GM18511 (cell line): ENCODE data around the gene MCUR1.
A peak's percentile ranks its signal among the peaks of the same experiment; 100 is the strongest.
"Not testable (repeated sequence)": the region's sequence is repeated elsewhere in the genome, so short reads cannot be mapped to it uniquely, and the experiment has no call there.

Experiments
- ATAC-seq: cut with Tn5 transposase; IDR thresholded peaks from one replicate; pipeline ENCODE4 v1.9.1; 2021; ENCODE audit warnings: mild to moderate bottlenecking, moderate library complexity; ENCODE audit not compliant: unreplicated experiment

Gene MCUR1

DNA sequence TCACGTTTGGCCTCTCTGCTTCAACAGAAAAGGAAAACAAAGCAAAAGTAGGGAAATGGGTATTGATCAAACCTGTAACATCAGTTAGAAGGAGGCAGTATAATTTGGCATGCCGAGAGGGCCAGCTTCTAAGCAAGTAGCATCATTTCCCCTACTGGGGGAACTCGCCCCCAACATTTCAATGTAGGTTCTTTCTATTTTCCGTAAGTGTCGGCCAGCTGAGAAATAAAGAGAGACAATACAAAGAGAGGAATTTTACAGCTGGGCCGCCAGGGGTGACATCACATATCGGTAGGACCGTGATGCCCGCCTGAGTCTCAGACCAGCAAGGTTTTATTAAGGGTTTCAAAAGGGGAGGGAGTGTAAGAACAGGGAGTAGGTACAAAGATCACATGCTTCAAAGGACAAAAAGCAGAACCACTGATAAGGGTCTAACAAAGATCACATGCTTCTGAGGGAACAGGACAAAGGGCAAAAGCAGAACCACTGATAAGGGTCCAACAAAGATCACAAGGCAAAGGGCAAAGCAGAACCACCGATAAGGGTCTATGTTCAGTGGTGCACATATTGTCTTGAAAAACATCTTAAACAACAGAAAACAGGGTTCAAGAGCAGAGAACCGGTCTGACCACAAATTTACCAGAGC is 14.4 kb upstream of the MCUR1 start:
- not testable (repeated sequence) for ATAC-seq

DNA sequence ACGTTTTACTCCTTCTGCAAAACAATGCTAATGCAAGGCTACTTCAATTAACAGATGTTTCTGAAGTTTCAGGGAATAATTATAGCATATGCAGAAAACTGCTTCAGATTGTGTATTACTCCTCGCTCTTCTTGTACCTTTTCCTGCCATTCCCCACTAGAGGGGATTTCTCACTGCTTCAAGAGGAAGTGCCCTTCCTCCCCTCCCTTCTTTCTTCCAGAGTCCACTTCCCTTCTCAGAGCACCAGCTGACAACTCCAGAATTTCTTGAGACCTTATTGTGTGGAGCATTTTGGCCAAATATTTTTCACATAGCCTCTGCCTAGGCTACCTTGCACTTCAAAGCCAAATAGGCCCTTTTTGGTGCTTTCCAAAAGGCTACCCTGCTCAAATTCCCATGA is 12.7 kb upstream of the MCUR1 start:
- no peak for ATAC-seq

DNA sequence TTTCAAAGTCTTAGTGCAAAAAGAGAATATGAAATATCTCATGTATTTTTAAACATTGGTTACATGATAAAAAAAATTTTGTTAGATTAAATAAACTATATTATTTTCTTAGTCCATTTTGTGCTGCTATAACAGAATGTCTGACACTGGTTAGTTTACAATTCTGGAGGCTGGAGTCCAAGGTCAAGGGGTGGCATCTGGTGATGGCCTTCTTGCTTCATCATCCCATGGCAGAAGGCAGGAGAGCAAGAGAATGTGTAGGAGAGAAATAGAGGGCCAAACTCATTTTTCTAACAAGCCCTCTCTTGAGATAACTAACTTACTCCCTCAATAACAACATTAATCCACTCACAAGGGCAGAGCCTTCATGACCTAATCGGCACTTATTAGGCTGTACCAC is 11.5 kb upstream of the MCUR1 start:
- no peak for ATAC-seq

DNA sequence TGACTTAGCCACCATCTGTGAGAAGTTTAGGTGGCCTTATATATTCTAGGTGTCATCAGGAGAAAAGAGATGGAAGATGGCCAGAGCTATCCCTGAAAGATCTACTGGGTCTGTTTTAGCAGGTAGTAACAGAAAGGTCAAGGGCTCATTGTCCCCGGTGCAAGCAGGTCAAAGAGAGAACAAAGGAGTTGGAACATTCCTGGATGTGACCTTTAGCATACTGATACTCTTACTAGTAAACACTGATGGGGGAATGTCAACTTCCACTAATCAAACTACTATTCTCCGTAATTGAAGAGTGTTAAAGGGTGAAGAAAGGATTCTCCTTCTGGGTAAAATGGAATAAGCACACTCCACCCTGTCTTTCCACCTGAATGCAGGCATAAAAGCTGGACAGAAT is 4.0 kb upstream of the MCUR1 start:
- ATAC-seq = no peak

GRCh38 chr6:13814938-13815575 is 700 bp upstream of the MCUR1 start:
- ATAC-seq = no peak

GRCh38 chr6:13813621-13814175 is 659 bp downstream of the MCUR1 start:
- ATAC-seq = peak; percentile 50

- ATAC-seq = no peak
Measured at GRCh38 chr6:13813026-13813425, 1.3 kb downstream of the MCUR1 start.

- ATAC-seq = no peak
Measured at GRCh38 chr6:13812359-13812642, 2.1 kb downstream of the MCUR1 start.

DNA sequence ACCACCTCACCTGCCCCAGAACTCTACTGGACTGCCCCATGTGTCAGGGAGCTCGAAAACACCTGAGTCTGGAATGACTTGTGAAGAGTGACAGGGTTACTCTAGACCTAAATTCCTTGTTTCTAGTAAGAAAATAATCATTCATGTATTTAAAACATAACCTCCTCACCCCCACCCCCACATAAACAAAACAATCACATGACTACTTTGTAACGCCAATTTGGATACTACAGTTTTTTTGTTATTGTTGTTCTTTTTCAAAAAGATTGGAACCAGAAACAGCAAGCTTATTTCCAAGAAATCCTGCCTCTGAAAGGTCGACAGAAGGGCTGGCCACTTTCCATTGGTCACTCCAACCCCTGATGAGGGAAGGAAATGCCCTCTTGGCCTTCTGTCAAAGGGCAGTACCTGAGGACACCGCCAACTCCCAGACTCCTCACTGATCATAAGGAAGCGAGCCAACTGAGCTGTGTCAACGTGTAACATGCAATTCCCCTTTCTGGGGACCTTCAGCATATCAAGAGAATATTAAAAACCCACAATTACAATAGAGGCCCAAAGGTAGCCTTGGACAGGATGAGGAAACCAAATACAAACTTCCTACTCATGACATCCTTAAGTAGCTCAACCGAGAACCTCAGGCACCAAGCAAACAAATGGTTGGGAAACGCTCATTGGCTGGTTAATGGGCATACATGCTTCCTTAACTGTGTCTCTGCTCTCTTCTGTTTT is 2.6 kb downstream of the MCUR1 start:
- ATAC-seq = no peak

GRCh38 chr6:13810688-13811446 is 3.5 kb downstream of the MCUR1 start:
- ATAC-seq = no peak

DNA sequence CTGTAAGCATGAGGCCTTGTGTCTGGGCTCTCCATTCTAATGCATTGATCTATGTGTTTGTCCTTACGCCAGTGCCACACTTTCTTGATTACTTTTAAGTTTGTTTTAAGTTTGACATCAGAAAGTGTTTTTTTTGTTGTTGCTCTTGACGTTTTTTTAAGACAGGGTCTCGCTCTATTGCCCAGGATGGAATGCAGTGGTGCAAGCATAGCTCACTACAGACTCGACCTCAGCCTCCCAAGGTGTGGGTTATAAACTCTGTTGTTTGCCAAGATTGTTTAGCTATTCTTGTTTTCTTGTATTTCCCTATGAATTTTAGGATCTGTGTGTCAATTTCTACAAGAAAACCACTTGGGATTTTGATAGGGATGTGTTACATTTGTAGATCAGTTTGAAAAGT is 5.6 kb downstream of the MCUR1 start:
- ATAC-seq = no peak

GRCh38 chr6:13807696-13808095 is 6.7 kb downstream of the MCUR1 start:
- ATAC-seq = no peak

- no peak for ATAC-seq
Measured at GRCh38 chr6:13803581-13803980, 10.8 kb downstream of the MCUR1 start.

- no peak for ATAC-seq
Measured at GRCh38 chr6:13800615-13801014, 13.7 kb downstream of the MCUR1 start.

- ATAC-seq = no peak
Measured at GRCh38 chr6:13796781-13797180, 17.6 kb downstream of the MCUR1 start.

GRCh38 chr6:13795041-13795750 is 19.2 kb downstream of the MCUR1 start:
- peak; percentile 93 for ATAC-seq

DNA sequence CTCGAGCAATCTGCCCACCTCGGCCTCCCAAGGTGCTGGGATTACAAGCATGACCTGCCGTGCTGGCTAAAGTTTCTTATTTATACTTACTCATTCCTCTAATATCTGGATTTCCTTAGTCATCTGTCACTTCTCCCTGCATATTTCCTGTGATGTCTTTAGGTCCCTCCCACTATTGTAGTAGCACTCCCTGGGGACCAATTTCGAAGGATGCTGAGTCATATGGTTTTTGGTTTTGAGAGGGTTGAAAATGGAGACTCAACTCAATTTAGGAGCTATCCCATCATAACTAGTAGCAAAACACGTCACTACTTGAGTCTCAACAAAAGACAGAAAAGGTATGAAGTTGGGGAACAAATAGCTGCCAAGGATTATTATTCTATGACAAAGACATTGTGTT is 20.2 kb downstream of the MCUR1 start:
- ATAC-seq = no peak

GRCh38 chr6:13789746-13790145 is 24.6 kb downstream of the MCUR1 start:
- no peak for ATAC-seq

DNA sequence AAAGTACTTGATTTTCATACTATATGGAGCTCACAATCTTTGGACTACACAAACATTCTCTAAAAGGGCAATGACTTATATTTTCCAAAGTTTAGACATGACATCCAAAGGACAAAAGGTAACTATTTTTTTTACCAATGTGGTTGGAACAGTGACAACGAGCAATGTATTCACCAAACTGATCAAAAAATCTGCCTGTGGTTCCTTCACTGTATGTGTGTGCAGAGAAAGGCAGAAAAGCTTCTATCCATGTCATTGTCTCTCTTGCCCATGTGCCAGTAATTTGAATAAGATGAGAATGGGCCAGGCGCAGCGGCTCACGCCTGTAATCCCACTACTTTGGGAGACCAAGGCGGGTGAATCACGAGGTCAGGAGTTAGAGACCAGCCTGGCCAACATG is 25.5 kb downstream of the MCUR1 start:
- ATAC-seq = no peak

- ATAC-seq = no peak
Measured at GRCh38 chr6:13787137-13787536, 27.2 kb downstream of the MCUR1 start.

DNA sequence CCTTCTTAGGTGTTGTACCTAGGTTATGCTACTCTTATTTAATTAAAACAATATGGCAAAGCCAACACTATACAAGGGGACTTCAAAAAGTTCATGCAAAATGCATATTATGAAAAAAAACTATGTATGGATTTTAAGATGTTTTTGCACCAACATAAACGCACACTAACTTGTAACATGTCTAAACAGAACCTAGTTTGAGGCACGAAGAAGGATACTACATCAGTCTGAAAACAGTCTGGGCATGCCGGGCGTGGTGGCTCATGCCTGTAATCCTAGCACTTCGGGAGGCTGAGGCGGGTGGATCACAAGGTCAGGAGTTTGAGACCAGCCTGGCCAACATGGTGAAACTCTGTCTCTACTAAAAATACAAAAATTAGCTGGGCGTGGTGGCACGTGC is 34.2 kb downstream of the MCUR1 start:
- not testable (repeated sequence) for ATAC-seq
